ENCODE data around the gene ELOA2. TPM values are rescaled to one million over a fixed set of nuclear protein-coding genes. Genes with fewer than 3 reads are reported as not detected.

Gene ELOA2, protein sequence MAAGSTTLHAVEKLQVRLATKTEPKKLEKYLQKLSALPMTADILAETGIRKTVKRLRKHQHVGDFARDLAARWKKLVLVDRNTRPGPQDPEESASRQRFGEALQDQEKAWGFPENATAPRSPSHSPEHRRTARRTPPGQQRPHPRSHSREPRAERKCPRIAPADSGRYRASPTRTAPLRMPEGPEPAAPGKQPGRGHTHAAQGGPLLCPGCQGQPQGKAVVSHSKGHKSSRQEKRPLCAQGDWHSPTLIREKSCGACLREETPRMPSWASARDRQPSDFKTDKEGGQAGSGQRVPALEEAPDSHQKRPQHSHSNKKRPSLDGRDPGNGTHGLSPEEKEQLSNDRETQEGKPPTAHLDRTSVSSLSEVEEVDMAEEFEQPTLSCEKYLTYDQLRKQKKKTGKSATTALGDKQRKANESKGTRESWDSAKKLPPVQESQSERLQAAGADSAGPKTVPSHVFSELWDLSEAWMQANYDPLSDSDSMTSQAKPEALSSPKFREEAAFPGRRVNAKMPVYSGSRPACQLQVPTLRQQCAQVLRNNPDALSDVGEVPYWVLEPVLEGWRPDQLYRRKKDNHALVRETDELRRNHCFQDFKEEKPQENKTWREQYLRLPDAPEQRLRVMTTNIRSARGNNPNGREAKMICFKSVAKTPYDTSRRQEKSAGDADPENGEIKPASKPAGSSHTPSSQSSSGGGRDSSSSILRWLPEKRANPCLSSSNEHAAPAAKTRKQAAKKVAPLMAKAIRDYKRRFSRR
- not detected in 2 replicates for total RNA-seq

DNA sequence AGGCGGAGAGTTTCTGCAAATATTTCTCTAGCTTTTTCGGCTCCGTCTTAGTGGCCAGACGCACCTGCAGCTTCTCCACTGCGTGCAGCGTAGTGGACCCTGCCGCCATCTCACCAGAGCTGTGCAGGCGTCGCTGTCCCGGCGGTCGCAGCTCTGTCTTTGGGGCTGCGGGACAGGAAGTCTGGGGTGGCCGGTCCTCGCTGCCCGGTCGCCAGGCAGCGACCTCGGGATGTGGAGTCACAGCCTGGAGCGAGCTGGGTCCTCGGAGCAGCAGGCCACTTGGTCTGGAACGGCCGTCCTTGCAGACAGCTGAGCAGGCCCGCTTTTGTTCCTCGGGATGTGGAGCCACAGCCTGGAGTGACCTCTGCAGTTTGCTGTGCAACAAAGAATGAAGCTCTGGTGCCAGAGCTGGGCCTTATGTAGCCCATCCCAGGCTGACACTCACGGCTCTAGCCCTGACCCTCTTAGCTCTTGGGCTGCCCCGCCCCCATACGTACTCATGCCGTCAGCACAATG is at the start of gene ELOA2:
ELOA2 (minus strand) TSS at position 466 of the 516 bp plus-strand sequence; CDS start at position 109, 357 bp downstream.

Other genes starting within 250 kb of the ELOA2 start
- gene PIAS2, start 118.1 kb downstream of the ELOA2 start, total RNA-seq, result 44.6 and 46.3 TPM in 2 replicates
- gene KATNAL2, start 118.0 kb downstream of the ELOA2 start, total RNA-seq, result 5.9 and 10.2 TPM in 2 replicates
- gene HDHD2, start 114.9 kb upstream of the ELOA2 start, total RNA-seq, result 18.6 and 21.2 TPM in 2 replicates
- gene IER3IP1, start 140.7 kb upstream of the ELOA2 start, total RNA-seq, result 21.0 and 28.1 TPM in 2 replicates
- not detected in 2 replicates for gene SKOR2, start 216.0 kb upstream of the ELOA2 start, total RNA-seq